IMR-90 (cell line): Measurements from ENCODE around the gene GH2.

Experiments
- CTCF ChIP-seq: conservative IDR thresholded peaks from 2 replicates; pipeline ENCODE4 v1.5.1; 2012; ENCODE audit warnings: mild to moderate bottlenecking, low read depth, low read length, improper control_type of control experiment
- POLR2A ChIP-seq: IDR thresholded peaks from 2 replicates; pipeline ENCODE4 v1.6.1; 2012; ENCODE audit warnings: mild to moderate bottlenecking, low read depth, low read length
- RCOR1 ChIP-seq: IDR thresholded peaks from 2 replicates; pipeline ENCODE4 v1.6.1; 2012; ENCODE audit warnings: mild to moderate bottlenecking, low read length, improper control_type of control experiment; ENCODE audit not compliant: insufficient replicate concordance
- USF2 ChIP-seq: fragments of 150-350 bp; IDR thresholded peaks from 2 replicates; pipeline ENCODE4 v1.6.1; 2017; ENCODE audit warnings: mild to moderate bottlenecking, antibody characterized with exemption, low read length, low read depth

- TF ChIP-seq POLR2A = no peak
- no peak for TF ChIP-seq USF2
- no peak for TF ChIP-seq RCOR1
- no peak for TF ChIP-seq CTCF
Measured at GRCh38 chr17:63850401-63850800, 31.3 kb downstream of the GH2 start.
